NCI-H526 treated with DMSO at 0.1 percent for 48 hours (cell line): ENCODE data around the gene KIAA1191.
"Not testable (repeated sequence)": the region's sequence is repeated elsewhere in the genome, so short reads cannot be mapped to it uniquely, and the experiment has no call there.

Experiments used
- DNase-seq: peaks from one replicate; lab custom pipeline; 2025; lab: John Stamatoyannopoulos, UW

KIAA1191 gene, protein sequence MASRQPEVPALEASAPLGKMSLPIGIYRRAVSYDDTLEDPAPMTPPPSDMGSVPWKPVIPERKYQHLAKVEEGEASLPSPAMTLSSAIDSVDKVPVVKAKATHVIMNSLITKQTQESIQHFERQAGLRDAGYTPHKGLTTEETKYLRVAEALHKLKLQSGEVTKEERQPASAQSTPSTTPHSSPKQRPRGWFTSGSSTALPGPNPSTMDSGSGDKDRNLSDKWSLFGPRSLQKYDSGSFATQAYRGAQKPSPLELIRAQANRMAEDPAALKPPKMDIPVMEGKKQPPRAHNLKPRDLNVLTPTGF

DNA sequence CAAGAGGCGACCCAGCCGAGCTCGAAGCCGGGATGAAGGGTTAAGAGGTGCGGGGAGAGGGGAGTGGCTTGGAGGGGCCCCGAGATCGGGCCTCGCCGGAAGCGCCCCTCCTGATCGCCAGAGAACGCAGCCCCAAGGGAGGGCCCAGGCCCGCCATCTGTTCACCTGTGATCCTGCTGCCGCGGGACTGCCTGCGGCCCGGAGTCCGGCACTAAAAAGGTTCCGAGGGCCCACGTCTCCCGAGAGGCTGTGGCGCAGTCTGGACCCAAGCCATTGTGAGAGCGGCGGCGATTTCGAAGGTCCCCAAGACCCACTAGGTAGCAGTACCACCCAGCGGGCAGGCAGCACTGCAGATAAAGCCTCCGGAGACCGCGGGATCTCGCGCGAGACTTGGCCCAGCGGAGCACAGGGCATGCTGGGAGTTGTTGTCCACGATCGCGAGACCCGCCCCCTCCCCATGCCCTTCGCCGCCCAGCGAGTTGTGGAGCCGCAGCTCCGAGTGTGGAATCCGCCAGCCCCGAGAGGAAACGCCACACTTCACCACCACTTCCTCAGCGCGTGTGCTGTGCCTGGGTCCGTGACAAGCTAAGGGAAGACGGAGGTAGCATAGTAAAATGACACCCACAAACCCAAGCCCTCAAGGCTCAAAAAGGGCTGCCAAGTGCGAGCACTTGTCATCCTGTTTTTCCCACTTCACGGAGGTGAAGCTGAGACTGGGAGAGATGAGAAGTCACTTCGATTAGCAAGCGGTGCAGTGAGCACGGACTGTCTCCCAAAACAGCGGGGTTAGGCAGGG lies at the start of gene KIAA1191:
Gene KIAA1191 (minus strand): TSS at position 328 of the 796 bp plus-strand sequence. CDS start 2,256 bp downstream, outside the sequence.
- DNase-seq, result peak; percentile 57

DNA sequence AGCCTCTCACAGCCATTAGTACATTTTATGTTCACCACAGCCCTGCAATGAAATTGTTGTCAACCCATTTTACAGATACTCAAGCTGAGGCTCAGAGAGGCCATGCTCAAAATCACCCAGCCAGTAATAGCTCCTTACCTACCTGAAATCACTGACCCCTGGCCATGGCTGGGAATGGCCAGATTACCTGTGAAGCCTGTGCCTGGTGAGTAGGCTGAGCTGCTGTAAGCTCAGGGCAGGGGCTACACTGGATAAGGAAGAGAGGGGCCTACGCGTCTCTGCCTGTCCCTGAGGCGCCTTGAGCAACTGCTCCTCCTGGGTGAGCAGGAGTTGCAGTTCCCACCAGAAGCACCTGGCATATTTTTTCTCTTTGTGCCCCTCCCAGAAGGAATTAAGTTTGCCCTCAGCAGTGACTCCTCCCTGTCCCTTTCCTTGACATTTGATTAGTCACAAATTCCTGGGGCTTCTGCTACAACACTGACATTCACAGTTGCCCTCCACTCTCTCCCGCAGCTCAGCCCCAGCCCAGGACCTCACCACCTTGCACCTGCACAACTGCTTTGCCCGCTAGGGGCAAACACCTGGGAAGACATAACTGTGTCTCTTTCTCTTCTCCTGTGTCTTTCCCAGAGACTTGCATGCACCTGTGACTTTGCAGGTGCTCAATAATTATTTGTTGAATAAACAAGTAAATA lies 49.1 kb upstream of the KIAA1191 start:
- DNase-seq, result no peak

DNA sequence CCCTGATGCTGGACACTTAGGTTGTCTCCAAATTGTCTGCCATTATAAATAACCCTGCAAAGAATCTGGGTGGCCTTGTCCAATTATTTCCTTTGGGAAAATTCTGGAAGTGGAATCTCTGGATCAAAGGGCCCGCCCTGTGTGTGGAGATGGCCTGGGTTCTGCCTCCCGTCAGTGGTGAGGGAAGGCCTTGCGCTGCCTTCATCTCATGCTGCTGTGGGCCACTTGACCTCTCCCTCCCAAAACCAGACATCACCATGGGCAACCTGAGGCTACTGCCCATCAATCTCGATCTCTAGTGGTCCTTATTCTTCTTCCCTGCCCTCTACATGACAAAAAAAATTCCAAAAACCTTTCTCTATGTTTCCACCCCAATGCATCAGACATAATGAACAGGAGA lies 48.2 kb upstream of the KIAA1191 start:
- DNase-seq, result no peak

DNA sequence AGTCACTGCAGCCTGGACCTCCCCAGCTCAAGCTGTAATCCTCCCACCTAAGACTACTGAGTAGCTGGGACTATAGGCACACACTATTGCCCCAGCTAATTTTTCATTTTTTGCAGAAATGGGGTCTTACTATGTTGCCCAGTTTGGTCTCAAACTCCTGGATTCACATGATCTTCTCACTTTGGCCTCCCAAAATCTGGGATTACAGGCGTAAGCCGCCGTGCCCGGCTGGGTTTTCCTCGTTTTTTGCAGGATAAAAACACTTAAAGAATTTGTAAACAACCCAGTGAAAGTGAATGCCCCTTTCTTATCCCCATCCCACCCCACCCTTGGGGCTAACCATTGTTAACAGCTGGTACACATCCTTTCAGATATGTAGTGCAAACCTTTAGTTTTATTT lies 47.0 kb upstream of the KIAA1191 start:
- DNase-seq, result no peak

DNA sequence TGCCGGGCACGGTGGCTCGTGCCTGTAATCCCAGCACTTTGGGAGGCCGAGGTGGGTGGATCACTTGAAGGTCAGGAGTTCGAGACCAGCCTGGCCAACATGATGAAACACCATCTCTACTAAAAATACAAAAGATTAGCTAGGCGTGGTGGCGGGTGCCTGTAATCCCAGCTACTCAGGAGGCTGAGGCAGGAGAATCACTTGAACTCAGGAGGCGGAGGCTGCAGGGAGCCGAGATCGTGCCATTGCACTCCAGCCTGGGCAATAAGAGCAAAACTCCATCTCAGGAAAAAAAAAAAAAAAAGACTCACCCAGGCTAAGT lies 46.6 kb upstream of the KIAA1191 start:
- not testable (repeated sequence) for DNase-seq

DNA sequence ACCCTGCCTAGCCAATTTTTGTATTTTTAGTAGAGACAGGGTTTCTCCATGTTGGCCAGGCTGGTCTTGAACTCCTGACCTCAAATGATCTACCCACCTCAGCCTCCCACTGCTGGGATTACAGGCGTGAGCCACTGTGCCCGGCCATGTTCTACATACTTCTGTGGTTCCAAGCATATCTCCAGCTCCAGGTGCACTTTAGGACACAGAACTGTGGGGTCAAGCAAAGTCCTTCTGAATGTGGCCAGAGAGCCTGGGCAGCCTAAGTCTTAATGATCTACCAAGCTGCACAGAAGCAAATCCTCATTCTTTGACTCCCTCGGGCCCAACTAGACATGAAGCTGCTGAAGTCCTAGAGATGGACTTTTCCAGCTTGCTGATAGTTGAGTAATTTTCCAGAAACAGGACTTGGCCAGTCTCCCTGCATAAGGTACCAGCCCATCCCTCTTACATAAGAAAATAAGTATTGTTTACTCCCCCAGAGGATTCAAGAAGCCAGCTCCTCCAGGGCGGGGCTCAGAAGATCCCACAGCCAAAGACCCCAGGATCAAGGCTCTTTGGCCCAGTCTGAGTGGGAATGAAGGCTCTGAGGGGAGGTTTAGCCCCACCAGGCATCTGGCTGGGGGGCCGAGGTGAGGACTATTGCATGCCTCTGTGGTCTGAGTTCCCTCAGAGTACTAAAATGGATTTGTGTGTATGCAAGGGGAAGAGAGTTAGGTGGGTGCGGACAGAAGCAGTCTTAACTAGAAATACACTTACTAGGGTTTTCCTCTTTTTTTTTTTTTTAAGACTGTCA lies 46.1 kb upstream of the KIAA1191 start:
- DNase-seq, result no peak

DNA sequence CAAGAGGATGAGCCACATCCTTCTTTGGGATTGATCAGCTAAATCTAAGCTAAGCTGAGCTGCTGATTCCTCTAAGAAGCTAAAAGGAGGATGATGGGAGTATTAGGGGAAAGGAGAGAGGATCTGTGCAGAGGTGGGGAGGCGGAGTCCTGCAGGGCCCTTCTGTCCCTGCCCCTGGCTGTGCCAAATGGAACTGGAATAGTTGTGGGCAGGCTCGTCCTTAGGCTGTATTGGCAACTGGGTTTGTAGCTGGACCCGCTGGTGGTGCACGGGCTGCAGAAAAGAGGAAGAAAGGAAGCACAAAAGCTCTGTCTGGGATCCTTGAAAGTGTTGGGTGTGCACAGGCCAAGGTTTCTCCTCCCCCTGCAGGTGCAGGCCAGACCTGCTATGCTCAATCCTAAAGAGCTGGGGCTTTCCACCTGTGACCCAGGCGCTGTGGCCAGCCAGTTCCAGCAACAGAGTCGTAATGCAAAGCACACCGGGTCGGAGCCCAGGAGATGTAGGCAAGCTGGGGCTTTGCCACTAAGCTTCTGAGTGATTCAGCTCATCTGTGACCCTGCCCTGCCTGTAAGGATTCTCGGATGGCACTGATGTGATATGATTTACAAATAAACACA lies 45.0 kb upstream of the KIAA1191 start:
- no peak for DNase-seq

DNA sequence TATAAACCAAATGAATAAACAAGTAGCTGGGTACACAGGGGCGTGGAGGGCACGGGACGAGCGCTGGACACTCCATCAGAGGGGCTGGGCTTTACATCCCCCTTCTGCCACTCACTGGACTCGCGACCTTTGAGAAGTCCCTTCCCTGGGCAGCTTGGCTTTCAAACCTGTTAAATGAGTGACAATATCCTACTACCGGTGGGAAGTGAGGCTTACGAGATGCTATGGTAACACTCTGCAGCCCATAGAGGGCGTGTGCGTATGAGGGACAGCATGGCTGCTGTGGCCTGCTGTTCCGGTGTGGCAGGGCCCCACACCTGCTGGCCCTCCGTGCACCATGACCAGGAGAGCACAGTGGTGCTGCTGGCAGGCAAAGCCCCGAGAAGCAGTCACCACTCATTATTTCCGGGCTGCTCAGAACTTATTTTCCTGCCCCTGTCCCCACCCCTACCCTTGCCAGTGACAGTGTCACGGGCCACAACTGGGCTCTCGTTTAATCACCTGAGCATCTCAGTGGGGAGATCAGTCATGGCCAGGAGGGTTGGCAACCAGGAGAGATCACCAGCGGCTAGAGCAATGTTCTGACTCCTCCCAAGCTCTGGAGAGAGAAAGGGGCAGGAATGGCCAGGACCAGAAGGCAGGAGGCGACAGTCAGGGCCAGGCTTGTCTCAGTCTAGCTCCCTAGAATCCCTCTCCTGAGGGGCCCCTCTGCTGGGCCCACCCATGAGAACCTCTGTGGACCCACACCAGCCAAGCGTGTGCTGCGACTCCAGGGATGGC lies 44.3 kb upstream of the KIAA1191 start:
- no peak for DNase-seq

DNA sequence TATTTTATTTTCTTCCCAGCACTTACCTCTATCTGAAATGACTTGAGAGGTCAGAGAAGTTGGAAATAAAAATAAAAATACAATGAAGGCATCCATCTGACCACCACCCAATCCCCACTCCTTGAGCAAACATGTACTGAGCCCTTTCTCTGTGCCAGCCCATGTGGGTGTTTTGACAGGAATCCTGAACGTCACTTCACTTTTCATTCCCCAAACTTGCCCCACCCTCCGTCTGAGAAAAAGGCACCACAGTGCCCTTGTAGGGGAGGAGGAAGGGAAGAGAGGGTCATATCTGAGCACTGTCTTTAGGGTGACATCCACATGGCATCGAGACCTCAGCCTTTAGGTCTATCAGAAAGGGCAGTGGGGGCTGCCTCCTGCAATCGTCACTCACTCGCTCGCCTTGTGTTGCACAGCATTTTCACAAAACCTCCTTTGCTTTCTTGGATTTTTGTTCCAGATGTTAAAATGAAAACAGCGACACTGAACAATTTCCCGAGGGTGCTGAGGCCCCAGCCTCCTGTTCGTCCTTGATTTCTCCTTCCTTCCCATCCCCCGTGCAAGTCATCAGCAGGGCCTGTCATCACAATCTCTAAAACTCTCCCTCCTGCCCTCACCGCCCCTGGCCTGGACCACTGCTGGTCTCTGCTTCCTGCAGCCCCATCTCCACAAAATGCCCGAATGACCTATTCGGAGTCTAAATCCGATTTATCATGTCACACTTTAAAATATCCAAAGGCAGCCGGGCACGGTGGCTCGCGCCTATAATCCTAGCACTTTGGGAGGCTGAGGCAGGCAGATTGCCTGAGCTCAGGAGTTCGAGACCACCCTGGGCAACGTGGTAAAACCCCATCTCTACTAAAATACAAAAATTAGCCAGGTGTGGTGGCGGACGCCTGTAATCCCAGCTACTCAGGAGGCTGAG lies 40.0 kb upstream of the KIAA1191 start:
- DNase-seq, result no peak

DNA sequence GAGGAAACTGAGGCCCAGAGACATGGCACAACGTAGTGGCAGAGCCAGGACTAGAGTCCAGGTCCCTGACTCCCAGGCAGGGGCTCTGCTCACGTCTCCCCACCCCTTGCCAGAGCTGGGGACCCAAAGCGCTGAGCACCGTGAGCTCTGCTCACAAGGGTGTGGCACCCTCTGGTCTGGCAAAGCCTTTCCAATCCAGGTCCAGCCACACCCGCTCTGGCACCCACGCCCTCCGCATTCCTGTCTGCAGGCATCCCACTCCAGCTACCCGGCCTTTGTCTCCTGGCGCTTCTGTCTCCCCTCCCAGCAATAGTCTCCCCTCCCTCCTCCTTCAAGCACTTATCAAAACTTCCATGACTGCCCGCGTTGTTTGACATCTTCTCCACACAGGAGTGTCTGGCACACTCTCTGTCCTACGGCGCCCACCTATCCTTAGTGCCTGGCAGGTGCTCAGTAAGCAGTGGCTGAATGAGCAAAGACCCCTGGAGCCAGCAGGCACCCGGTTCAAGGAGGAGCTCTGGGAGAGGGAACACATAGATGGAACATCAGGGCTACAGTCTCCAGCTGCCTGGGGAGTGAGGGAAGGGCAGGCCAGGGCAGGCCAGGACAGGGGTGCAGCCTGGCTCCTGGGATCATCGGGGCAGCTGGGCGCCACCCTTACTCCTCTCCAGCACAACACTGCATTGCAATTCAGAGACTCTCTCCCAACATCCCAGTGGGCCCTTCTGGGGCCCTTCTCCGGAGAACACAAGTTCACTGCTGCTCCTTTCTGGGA lies 39.0 kb upstream of the KIAA1191 start:
- no peak for DNase-seq

DNA sequence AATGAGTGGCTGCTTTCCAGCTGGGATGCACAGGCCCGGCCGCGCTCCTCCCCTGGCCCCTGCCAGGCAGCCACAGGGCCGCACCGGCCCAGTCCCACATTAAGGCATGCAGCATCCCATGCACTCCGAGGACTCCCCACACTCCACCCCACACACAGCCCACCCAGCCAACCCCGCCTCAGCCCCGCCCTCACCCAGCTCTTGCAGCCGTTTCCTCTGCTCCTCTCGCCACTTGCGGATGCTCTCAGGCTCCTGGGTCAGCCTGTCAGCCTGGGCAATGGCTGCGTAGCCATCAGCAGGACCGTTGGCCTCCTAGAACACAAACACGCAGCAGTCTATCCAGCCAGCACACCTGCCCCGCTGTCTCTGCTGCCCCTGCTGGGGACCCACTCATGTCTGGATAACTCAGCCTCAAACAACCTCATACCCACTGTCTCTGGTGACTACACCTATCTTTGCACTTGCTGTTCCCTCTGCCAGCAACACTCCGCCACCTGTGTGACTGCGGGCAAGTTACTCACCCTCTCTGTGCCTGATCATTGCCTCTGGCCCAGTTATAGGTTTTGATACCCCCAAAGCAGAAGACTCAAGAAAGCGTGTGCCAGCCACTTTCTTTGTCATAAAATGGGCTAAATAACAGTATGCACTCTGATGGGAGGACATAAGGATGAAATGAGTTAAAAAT lies 36.3 kb upstream of the KIAA1191 start:
- no peak for DNase-seq

DNA sequence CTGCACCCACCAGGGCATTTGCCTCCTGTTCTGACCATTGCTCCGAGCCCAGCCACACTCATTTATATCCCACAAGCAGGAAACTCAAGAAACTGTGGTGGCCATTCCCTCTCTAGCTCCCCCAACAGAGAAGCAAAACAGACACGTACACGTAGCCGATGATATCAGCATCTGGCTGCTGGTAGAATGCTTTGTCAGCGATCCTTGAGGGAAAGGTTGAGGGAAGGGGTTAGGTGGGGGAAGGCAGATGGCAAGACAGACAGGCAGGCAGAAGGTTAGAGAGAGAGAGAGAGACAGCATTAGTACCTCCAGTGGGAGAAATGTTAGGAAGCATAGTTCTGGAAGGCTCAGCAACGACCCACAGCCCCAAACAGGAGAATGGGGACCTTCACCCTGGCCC lies 34.8 kb upstream of the KIAA1191 start:
- DNase-seq, result no peak

DNA sequence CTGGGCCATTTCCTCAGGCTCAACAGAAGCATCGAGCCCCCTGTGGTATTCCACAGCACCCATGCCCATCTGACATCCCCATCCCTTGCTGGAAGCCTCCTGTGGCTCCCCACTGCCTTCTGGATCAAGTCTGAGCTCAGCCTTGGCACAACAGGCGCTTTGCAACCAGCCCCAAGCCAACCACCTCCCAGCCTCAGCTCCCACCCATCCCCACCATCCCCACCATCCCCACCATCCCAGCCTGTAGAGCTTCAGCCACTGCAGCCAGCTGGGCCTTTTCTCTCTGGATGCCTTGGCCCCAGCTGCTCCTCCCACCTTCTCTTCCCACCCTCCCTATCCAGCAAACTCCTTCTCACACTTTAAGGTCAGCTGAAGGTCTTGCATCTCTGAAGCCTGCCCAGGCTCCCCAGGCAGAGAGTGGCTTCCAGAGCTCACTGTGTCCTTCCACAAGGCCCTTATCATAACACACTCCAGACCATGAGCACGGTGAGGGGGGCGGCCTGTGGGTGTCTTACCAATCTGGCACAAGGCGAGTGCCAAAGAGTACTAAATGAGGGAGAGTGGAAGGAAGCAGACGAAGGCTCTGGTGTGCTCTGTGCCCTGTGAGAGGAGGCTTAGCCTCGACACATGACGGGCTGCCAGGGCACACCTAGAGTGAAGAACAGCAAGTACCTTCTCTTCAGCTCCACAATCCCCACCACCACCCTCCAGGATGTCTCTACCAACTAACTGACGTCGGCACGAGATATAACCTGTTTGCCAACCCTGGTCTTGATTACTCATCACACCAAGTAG lies 33.5 kb upstream of the KIAA1191 start:
- DNase-seq, result no peak

DNA sequence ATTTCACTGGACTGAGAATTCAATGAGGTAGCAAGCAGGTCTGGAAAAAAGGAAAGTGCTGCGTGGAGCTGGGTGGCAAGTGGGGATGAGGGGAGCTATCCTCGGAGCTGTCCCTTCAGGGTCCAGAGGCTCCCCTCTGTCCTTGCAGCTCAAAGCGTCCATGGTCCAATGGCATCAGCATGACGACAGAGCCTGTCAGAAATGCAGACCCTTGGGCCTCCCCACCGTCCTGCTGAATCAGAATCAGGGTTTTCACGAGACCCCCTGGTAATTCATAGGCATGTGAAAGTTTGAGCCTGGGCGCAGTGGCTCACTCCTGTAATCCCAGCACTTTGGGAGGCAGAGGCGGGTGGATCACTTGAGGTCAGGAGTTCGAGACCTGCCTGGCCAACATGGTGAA lies 32.5 kb upstream of the KIAA1191 start:
- no peak for DNase-seq

DNA sequence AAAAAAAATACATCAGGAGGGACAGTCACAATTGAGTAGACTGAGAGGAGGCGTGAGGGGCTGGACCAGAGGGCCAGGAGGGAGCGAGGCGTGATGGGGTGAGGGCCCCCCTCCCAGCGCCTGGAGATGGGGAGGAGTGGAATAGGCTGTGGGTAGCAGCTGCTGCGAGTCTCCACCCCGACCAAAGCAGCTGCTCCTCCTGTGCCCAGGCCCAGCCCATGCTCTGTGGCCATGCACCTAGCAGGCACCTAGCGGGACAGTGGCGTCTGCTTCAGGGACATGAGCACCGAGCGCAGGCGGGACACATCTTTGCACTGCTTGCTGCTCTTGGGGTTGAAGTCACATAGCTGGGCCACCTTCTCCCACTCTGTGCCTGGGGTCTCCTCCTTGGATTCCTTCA lies 31.0 kb upstream of the KIAA1191 start:
- DNase-seq, result no peak

DNA sequence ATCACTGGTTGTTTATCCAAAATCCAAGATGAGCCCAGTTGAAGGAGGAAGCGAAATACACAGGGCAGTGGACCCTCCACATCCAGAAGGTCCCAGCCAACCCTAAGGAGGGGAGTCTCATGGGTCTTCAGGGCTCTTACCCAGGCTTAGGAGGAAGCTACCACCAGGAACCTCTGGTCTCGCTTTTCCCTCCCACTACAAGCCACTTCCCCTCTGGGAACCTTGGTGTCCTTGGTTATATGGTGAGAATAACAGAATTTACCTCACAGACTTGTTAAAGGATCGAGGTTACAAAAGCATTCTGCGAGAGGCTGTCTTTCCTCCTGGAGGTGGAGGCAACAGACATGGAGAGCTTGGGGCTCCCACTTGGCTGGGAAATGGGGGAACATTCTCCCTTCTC lies 30.4 kb upstream of the KIAA1191 start:
- DNase-seq, result no peak

DNA sequence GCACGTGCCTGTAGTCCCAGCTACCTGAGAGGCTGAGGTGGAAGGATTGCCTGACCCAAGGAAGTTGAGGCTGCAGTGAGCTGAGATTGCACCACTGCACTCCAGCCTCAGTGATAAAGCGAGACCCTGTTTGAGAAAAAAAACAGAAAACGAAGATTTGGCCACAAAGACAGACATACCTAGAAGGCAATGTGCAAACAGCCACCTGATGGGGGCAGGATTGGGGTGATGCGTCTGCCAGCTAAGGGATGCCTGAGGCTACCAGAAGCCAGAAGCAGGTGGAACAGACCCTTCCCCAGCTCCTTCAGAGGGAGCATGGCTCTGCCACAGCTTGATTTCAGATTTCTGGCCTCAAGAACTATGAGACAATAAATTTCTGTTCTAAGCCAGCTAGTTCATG lies 29.9 kb upstream of the KIAA1191 start:
- DNase-seq, result no peak
